Suprapubic skin (tissue), 2 donors: ENCODE measurements around the gene FYN.

Experiments used
- EP300 ChIP-seq: sonication (generic); formaldehyde crosslinking; IDR thresholded peaks from one replicate; pipeline ENCODE4 v1.6.1; 2017; ENCODE audit warnings: antibody characterized with exemption
- POLR2A ChIP-seq, 2 donors: fragments of 450-650 bp; IDR thresholded peaks; one replicate each; pipeline ENCODE4 v1.6.1; 2017; ENCODE audit warnings: antibody characterized with exemption in 2 of 2, mild to moderate bottlenecking in 2 of 2, moderate library complexity in 2 of 2

DNA sequence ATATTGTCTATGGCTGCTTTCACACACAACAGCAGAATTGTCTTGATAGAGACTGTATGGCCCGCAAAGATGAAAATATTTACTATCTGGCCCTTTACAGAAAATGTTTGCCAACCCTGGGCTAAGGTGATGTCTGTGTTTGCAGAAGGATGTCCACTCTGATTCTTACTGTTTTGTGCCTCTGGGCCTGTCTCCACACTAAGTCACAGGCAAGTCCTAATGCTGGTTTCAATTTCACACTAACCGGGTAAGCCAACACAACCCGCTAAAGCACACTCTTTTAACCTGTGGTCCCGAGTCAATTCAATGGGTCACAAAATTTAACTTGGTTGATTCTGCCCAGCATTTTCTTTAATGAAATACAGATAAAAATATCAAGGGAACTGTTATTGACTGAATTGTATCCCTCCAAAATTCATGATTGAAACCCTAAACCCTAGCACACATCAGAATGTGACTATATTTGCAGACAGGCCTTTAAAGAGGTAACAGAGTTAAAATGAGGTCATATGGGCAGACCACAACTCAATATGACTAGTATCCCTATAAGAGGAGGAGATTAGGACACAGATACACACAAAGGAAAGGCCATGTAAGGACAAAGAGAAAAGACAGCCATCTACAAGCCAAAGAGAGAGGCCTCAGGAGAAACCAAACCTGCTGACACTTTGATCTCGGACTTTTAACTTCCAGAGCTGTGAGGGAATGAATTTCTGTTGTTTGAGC lies 78.4 kb downstream of the FYN start:
- TF ChIP-seq POLR2A (IDR thresholded peaks at IDR 0.05) (no peak), EP300 (no peak)
